ENCODE data around the gene CDC37. TPM values are rescaled to one million over a fixed set of nuclear protein-coding genes. Genes with fewer than 3 reads are reported as not detected.

CDC37 gene
- total RNA-seq, result 119 and 192 TPM in 2 replicates

GRCh38 chr19:10403137-10404021, at the start of gene CDC37:
TSS of gene CDC37 (minus strand) at chr19:10403542. CDS start at chr19:10403479, 63 bp downstream.

GRCh38 chr19:10420444-10421239, 17.3 kb upstream of the CDC37 start, which contains the start of gene PDE4A:
TSS of gene PDE4A (plus strand) at chr19:10420538. CDS start at chr19:10420765, 227 bp downstream.

GRCh38 chr19:10380313-10381102, 22.8 kb downstream of the CDC37 start, which contains the start of gene TYK2:
TSS of gene TYK2 (minus strand) at chr19:10380572. CDS start at chr19:10378406, 2,166 bp downstream.

Other genes with a start within 250 kb of the CDC37 start
- 37.1 and 155 TPM in 2 replicates for gene DNMT1, start 208.6 kb downstream of the CDC37 start, total RNA-seq
- 2.8 and 6.2 TPM in 2 replicates for gene S1PR2, start 172.2 kb downstream of the CDC37 start, total RNA-seq
- 100 and 139 TPM in 2 replicates for gene MRPL4, start 151.3 kb downstream of the CDC37 start, total RNA-seq
- 20.5 and 41.3 TPM in 2 replicates for gene ICAM1, start 132.4 kb downstream of the CDC37 start, total RNA-seq
- 0.33 and 1.1 TPM in 2 replicates for gene ICAM4, start 116.6 kb downstream of the CDC37 start, total RNA-seq
- gene ICAM5, start 113.6 kb downstream of the CDC37 start, total RNA-seq, result 0.16 and 0.63 TPM in 2 replicates
- gene ZGLP1, start 93.7 kb downstream of the CDC37 start, total RNA-seq, result 0.89 and 2.8 TPM in 2 replicates
- 21.8 and 37.1 TPM in 2 replicates for gene FDX2, start 87.5 kb downstream of the CDC37 start, total RNA-seq
- 37.5 and 56.5 TPM in 2 replicates for gene RAVER1, start 70.0 kb downstream of the CDC37 start, total RNA-seq
- gene ICAM3, start 63.9 kb downstream of the CDC37 start, total RNA-seq, result 3.7 and 9.0 TPM in 2 replicates
- gene TYK2, start 23.0 kb downstream of the CDC37 start, total RNA-seq, result 110 and 147 TPM in 2 replicates
- 5.2 and 8.2 TPM in 2 replicates for gene PDE4A, start 17.0 kb upstream of the CDC37 start, total RNA-seq
- gene KEAP1, start 99.8 kb upstream of the CDC37 start, total RNA-seq, result 63.1 and 74.4 TPM in 2 replicates
- gene S1PR5, start 113.9 kb upstream of the CDC37 start, total RNA-seq, result 0.65 and 0.76 TPM in 2 replicates
- 36.3 and 50.5 TPM in 2 replicates for gene ATG4D, start 140.4 kb upstream of the CDC37 start, total RNA-seq
- gene KRI1, start 162.5 kb upstream of the CDC37 start, total RNA-seq, result 8.6 and 13.5 TPM in 2 replicates
- gene CDKN2D, start 165.4 kb upstream of the CDC37 start, total RNA-seq, result 8.1 and 8.3 TPM in 2 replicates
- gene AP1M2, start 183.8 kb upstream of the CDC37 start, total RNA-seq, result 18.0 and 51.0 TPM in 2 replicates
- 37.2 and 147 TPM in 2 replicates for gene SLC44A2, start 222.0 kb upstream of the CDC37 start, total RNA-seq

Measured in mesangial cell (primary cell).